ENCODE measurements around the gene CRIP1.

Gene CRIP1

GRCh38 chr14:105525326-105525725, 38.6 kb downstream of the CRIP1 start:
- Histone ChIP-seq H3K9ac (ENCODE audit: insufficient read length, low read depth) (no peak overlapping the region), H3K9me3 (ENCODE audit: insufficient read depth, low read length) (peaks cover 5% of the 10 kb centered on the region; the same call in 1 of the 2 replicates), H3K27me3 (ENCODE audit: insufficient read depth, insufficient read length) (peaks cover 23% of the 10 kb centered on the region), H3K36me3 (ENCODE audit: insufficient read depth, insufficient read length, low read length) (no peaks in the 10 kb centered on the region), H3K4me3 (ENCODE audit: insufficient read length, low read depth) (peak overlapping the region; percentile 40), H3K4me1 (ENCODE audit: insufficient read depth, insufficient read length) (peaks cover 3% of the 10 kb centered on the region)
- TF ChIP-seq ZNF274 (IDR thresholded peaks at IDR 0.05; ENCODE audit: low read depth, low read length) = no peak
- TF ChIP-seq YY1 (IDR thresholded peaks at IDR 0.05; ENCODE audit: insufficient read depth, insufficient read length) = no peak
- TF ChIP-seq SUZ12 (IDR thresholded peaks at IDR 0.05; ENCODE audit: extremely low read depth, insufficient read depth, insufficient read length) = no peak
- DNase-seq (ENCODE audit: low read depth, low spot score) = no peak

GRCh38 chr14:105525861-105526775, 39.4 kb downstream of the CRIP1 start, which contains the start of gene TMEM121:
Gene TMEM121, plus strand, starts transcription at chr14:105526583. Its CDS starts 2,252 bp downstream, at chr14:105528835.
- Histone ChIP-seq H3K36me3 (ENCODE audit: insufficient read depth, insufficient read length, low read length) (no peaks in the 10 kb centered on the region), H3K4me3 (ENCODE audit: insufficient read length, low read depth) (peak within 1 kb of the TSS; percentile 40), H3K9me3 (ENCODE audit: insufficient read depth, low read length) (peaks cover 5% of the 10 kb centered on the region; the same call in 1 of the 2 replicates), H3K27me3 (ENCODE audit: insufficient read depth, insufficient read length) (peaks cover 23% of the 10 kb centered on the region), H3K4me1 (ENCODE audit: insufficient read depth, insufficient read length) (peaks cover 3% of the 10 kb centered on the region), H3K9ac (ENCODE audit: insufficient read length, low read depth) (peak within 1 kb of the TSS; percentile 74)
- no peak for TF ChIP-seq YY1 (IDR thresholded peaks at IDR 0.05; ENCODE audit: insufficient read depth, insufficient read length)
- no peak for TF ChIP-seq ZNF274 (IDR thresholded peaks at IDR 0.05; ENCODE audit: low read depth, low read length)
- TF ChIP-seq SUZ12 (IDR thresholded peaks at IDR 0.05; ENCODE audit: extremely low read depth, insufficient read depth, insufficient read length) = no peak
- DNase-seq (ENCODE audit: low read depth, low spot score) = no peak

GRCh38 chr14:105526776-105527380, 40.2 kb downstream of the CRIP1 start:
- H3K27me3 ChIP-seq (ENCODE audit: insufficient read depth, insufficient read length) = peaks cover 23% of the 10 kb centered on the region
- H3K36me3 ChIP-seq (ENCODE audit: insufficient read depth, insufficient read length, low read length) = no peaks in the 10 kb centered on the region
- TF ChIP-seq YY1 (IDR thresholded peaks at IDR 0.05; ENCODE audit: insufficient read depth, insufficient read length) (no peak), SUZ12 (IDR thresholded peaks at IDR 0.05; ENCODE audit: extremely low read depth, insufficient read depth, insufficient read length) (no peak), ZNF274 (IDR thresholded peaks at IDR 0.05; ENCODE audit: low read depth, low read length) (no peak)
- H3K9ac ChIP-seq (ENCODE audit: insufficient read length, low read depth) = peak overlapping the region; percentile 74
- no peak for DNase-seq (ENCODE audit: low read depth, low spot score)
- H3K4me3 ChIP-seq (ENCODE audit: insufficient read length, low read depth) = peak overlapping the region; percentile 38
- H3K4me1 ChIP-seq (ENCODE audit: insufficient read depth, insufficient read length) = peaks cover 3% of the 10 kb centered on the region
- H3K9me3 ChIP-seq (ENCODE audit: insufficient read depth, low read length) = peaks cover 5% of the 10 kb centered on the region; the same call in 1 of the 2 replicates

GRCh38 chr14:105527381-105527825, 40.7 kb downstream of the CRIP1 start:
- peak overlapping the region; percentile 38 for H3K4me3 ChIP-seq (ENCODE audit: insufficient read length, low read depth)
- H3K9me3 ChIP-seq (ENCODE audit: insufficient read depth, low read length) = peaks cover 5% of the 10 kb centered on the region; the same call in 1 of the 2 replicates
- no peak for DNase-seq (ENCODE audit: low read depth, low spot score)
- peak overlapping the region; percentile 76 for H3K9ac ChIP-seq (ENCODE audit: insufficient read length, low read depth)
- TF ChIP-seq YY1 (IDR thresholded peaks at IDR 0.05; ENCODE audit: insufficient read depth, insufficient read length) = no peak
- no peak for TF ChIP-seq SUZ12 (IDR thresholded peaks at IDR 0.05; ENCODE audit: extremely low read depth, insufficient read depth, insufficient read length)
- TF ChIP-seq ZNF274 (IDR thresholded peaks at IDR 0.05; ENCODE audit: low read depth, low read length) = no peak
- peaks cover 5% of the 10 kb centered on the region for H3K4me1 ChIP-seq (ENCODE audit: insufficient read depth, insufficient read length)
- H3K36me3 ChIP-seq (ENCODE audit: insufficient read depth, insufficient read length, low read length) = no peaks in the 10 kb centered on the region
- peaks cover 23% of the 10 kb centered on the region for H3K27me3 ChIP-seq (ENCODE audit: insufficient read depth, insufficient read length)

- Histone ChIP-seq H3K9ac (ENCODE audit: insufficient read length, low read depth) (peak overlapping the region; percentile 76), H3K4me1 (ENCODE audit: insufficient read depth, insufficient read length) (peaks cover 9% of the 10 kb centered on the region), H3K36me3 (ENCODE audit: insufficient read depth, insufficient read length, low read length) (no peaks in the 10 kb centered on the region), H3K27me3 (ENCODE audit: insufficient read depth, insufficient read length) (peaks cover 23% of the 10 kb centered on the region), H3K4me3 (ENCODE audit: insufficient read length, low read depth) (peak overlapping the region; percentile 27), H3K9me3 (ENCODE audit: insufficient read depth, low read length) (peaks cover 5% of the 10 kb centered on the region; the same call in 1 of the 2 replicates)
- DNase-seq (ENCODE audit: low read depth, low spot score) = peak; percentile 33
- TF ChIP-seq ZNF274 (IDR thresholded peaks at IDR 0.05; ENCODE audit: low read depth, low read length) = no peak
- TF ChIP-seq YY1 (IDR thresholded peaks at IDR 0.05; ENCODE audit: insufficient read depth, insufficient read length) = no peak
- TF ChIP-seq SUZ12 (IDR thresholded peaks at IDR 0.05; ENCODE audit: extremely low read depth, insufficient read depth, insufficient read length) = no peak
These were observed 41.3 kb downstream of the CRIP1 start for GRCh38 chr14:105527826-105528585.

- peaks cover 9% of the 10 kb centered on the region for H3K4me1 ChIP-seq (ENCODE audit: insufficient read depth, insufficient read length)
- peaks cover 23% of the 10 kb centered on the region for H3K27me3 ChIP-seq (ENCODE audit: insufficient read depth, insufficient read length)
- H3K9ac ChIP-seq (ENCODE audit: insufficient read length, low read depth) = no peak overlapping the region
- peaks cover 5% of the 10 kb centered on the region; the same call in 1 of the 2 replicates for H3K9me3 ChIP-seq (ENCODE audit: insufficient read depth, low read length)
- H3K36me3 ChIP-seq (ENCODE audit: insufficient read depth, insufficient read length, low read length) = no peaks in the 10 kb centered on the region
- H3K4me3 ChIP-seq (ENCODE audit: insufficient read length, low read depth) = no peak overlapping the region
- no peak for TF ChIP-seq ZNF274 (IDR thresholded peaks at IDR 0.05; ENCODE audit: low read depth, low read length)
- no peak for TF ChIP-seq YY1 (IDR thresholded peaks at IDR 0.05; ENCODE audit: insufficient read depth, insufficient read length)
- TF ChIP-seq SUZ12 (IDR thresholded peaks at IDR 0.05; ENCODE audit: extremely low read depth, insufficient read depth, insufficient read length) = no peak
- DNase-seq (ENCODE audit: low read depth, low spot score) = no peak
These were observed 42.1 kb downstream of the CRIP1 start for GRCh38 chr14:105528586-105529318.

Data from NT2/D1 (cell line).